ENCODE data around the gene UBE4B. TPM values are rescaled to one million over a fixed set of nuclear protein-coding genes. Genes with fewer than 3 reads are reported as not detected.

Gene UBE4B
- total RNA-seq, 1 experiment from 2014 or later = 54.7 TPM

GRCh38 chr1:10060311-10061100, 27.7 kb downstream of the UBE4B start:
- DNase-seq (ENCODE audit: low read depth, low spot score) (no peak), ATAC-seq (no peak)
- in situ Hi-C loops (cut with HindIII; ENCODE audit: low pct_unique_long_range_greater_than_20kb, low sequenced_read_pairs) (no loop called here), intact Hi-C loops (cut with micrococcal nuclease; ENCODE audit: unreplicated experiment) (no loop called here)
- Histone ChIP-seq H3K27ac (ENCODE audit: low read length) (no peak overlapping the region), H3K36me3 (ENCODE audit: control insufficient read depth, insufficient read depth, low read length) (no peaks in the 10 kb centered on the region), H3K4me1 (ENCODE audit: control insufficient read depth, insufficient read depth, low read length) (peaks cover 13% of the 10 kb centered on the region), H3K4me3 (ENCODE audit: low read depth in 2 of 2, low read length in 2 of 2) (no peak overlapping the region), H3K27me3 (ENCODE audit: control insufficient read depth, insufficient read depth, low read length) (no peaks in the 10 kb centered on the region), H3K9me3 (ENCODE audit: control insufficient read depth, insufficient read depth, low read depth, low read length) (no peaks in the 10 kb centered on the region)
- no TSS peak for BruUV-seq (replicated peaks)
- ChIA-PET POLR2A (interaction anchor here (0.7 kb wide), 1 partner anchor 333 kb away, joined by 5 read pairs; no protein-coding TSS in a partner anchor), CTCF (interaction anchor here (0.7 kb wide), 1 partner anchor 340 kb away, joined by 3 read pairs; no protein-coding TSS in a partner anchor)
- TF ChIP-seq TCF7L2 (IDR thresholded peaks at IDR 0.05; ENCODE audit: low read depth, low read length) (no peak), POLR2AphosphoS5 (IDR thresholded peaks at IDR 0.05; ENCODE audit: low read depth, low read length) (no peak), REST (IDR thresholded peaks at IDR 0.05; ENCODE audit: insufficient read depth in 1 of 2, low read depth in 2 of 2, low read length in 1 of 2) (no peak), SIN3A (IDR thresholded peaks at IDR 0.05; ENCODE audit: borderline replicate concordance, insufficient read depth, low read depth, low read length) (no peak), CTCF (IDR thresholded peaks at IDR 0.05) (no peak)

- in situ Hi-C loops (cut with HindIII; ENCODE audit: low pct_unique_long_range_greater_than_20kb, low sequenced_read_pairs) = no loop called here
- POLR2A ChIA-PET = interaction anchor here (0.6 kb wide), 1 partner anchor 10 kb away, joined by 6 read pairs; no protein-coding TSS in a partner anchor
- H3K27me3 ChIP-seq (ENCODE audit: control insufficient read depth, insufficient read depth, low read length) = no peaks in the 10 kb centered on the region
- intact Hi-C loops (cut with micrococcal nuclease; ENCODE audit: unreplicated experiment) = no loop called here
- no peak for ATAC-seq
- CTCF ChIA-PET = interaction anchor here (0.7 kb wide), 1 partner anchor 340 kb away, joined by 3 read pairs; no protein-coding TSS in a partner anchor
- H3K36me3 ChIP-seq (ENCODE audit: control insufficient read depth, insufficient read depth, low read length) = no peaks in the 10 kb centered on the region
- TF ChIP-seq REST (IDR thresholded peaks at IDR 0.05; ENCODE audit: insufficient read depth in 1 of 2, low read depth in 2 of 2, low read length in 1 of 2) = no peak
- TF ChIP-seq SIN3A (IDR thresholded peaks at IDR 0.05; ENCODE audit: borderline replicate concordance, insufficient read depth, low read depth, low read length) = no peak
- TF ChIP-seq CTCF (IDR thresholded peaks at IDR 0.05) = no peak
- no peak for TF ChIP-seq TCF7L2 (IDR thresholded peaks at IDR 0.05; ENCODE audit: low read depth, low read length)
- no peak for TF ChIP-seq POLR2AphosphoS5 (IDR thresholded peaks at IDR 0.05; ENCODE audit: low read depth, low read length)
- BruUV-seq (replicated peaks) = no TSS peak
- no peak overlapping the region for H3K27ac ChIP-seq (ENCODE audit: low read length)
- DNase-seq (ENCODE audit: low read depth, low spot score) = no peak
- no peak overlapping the region for H3K4me3 ChIP-seq (ENCODE audit: low read depth in 2 of 2, low read length in 2 of 2)
- no peaks in the 10 kb centered on the region for H3K9me3 ChIP-seq (ENCODE audit: control insufficient read depth, insufficient read depth, low read depth, low read length)
- peaks cover 9% of the 10 kb centered on the region for H3K4me1 ChIP-seq (ENCODE audit: control insufficient read depth, insufficient read depth, low read length)
Observed at GRCh38 chr1:10061276-10061675, 28.5 kb downstream of the UBE4B start.
